ENCODE results near the gene ZNF280A.

- no peak for TF ChIP-seq CREB1 (IDR thresholded peaks at IDR 0.05)
- no peak for TF ChIP-seq CREB1 (CRISPR knock-in tag; IDR thresholded peaks at IDR 0.05)
- TF ChIP-seq ZNF280A (IDR thresholded peaks at IDR 0.05; ENCODE audit: low read depth, partially characterized antibody), result no peak
These were observed 50.5 kb downstream of the ZNF280A start for GRCh38 chr22:22469527-22469926.

All from K562 (cell line).